Loucy (cell line): ENCODE data around the gene SPTB.

Source experiments
- H2AFZ ChIP-seq: fragments of 200-600 bp; sonication (generic); 2 replicates; pipeline ENCODE4 v1.6.0; 2016; ENCODE audit warnings: antibody characterized with exemption, mild to moderate bottlenecking, low read length, moderate library complexity
- H3F3A ChIP-seq: fragments of 200-600 bp; 2 replicates; pipeline ENCODE4 v1.6.0; 2016; ENCODE audit warnings: antibody characterized with exemption, low read depth, mild to moderate bottlenecking
- H3K27me3 ChIP-seq: fragments of 200-600 bp; sonication (generic); 2 replicates; pipeline ENCODE4 v1.6.1; 2014; ENCODE audit warnings: low read length, mild to moderate bottlenecking; ENCODE audit not compliant: insufficient read depth, poor library complexity, severe bottlenecking
- H3K36me3 ChIP-seq: fragments of 200-600 bp; sonication (generic); 2 replicates; pipeline ENCODE4 v1.6.1; 2016; ENCODE audit warnings: low read length; ENCODE audit not compliant: insufficient read depth
- H3K4me1 ChIP-seq: fragments of 200-600 bp; sonication (generic); 2 replicates; pipeline ENCODE4 v1.5.1; 2014; ENCODE audit warnings: low read length, mild to moderate bottlenecking; ENCODE audit not compliant: insufficient read depth, poor library complexity, severe bottlenecking
- H3K4me2 ChIP-seq: fragments of 200-600 bp; sonication (generic); 2 replicates; pipeline ENCODE4 v1.6.0; 2014; ENCODE audit warnings: antibody characterized with exemption, low read length, low read depth, mild to moderate bottlenecking; ENCODE audit not compliant: poor library complexity, severe bottlenecking
- H3K4me3 ChIP-seq: fragments of 200-600 bp; sonication (generic); 2 replicates; pipeline ENCODE4 v1.5.1; 2014; ENCODE audit warnings: low read length, mild to moderate bottlenecking, mixed read lengths; ENCODE audit not compliant: poor library complexity, severe bottlenecking
- H3K79me2 ChIP-seq: fragments of 200-600 bp; sonication (generic); 2 replicates; pipeline ENCODE4 v1.6.1; 2014; ENCODE audit warnings: low read length; ENCODE audit not compliant: insufficient read depth
- H3K9ac ChIP-seq: fragments of 200-600 bp; sonication (generic); 2 replicates; pipeline ENCODE4 v1.6.0; 2014; ENCODE audit warnings: mild to moderate bottlenecking, low read depth, low read length, moderate library complexity; ENCODE audit not compliant: poor library complexity, severe bottlenecking
- H3K9me2 ChIP-seq: fragments of 200-600 bp; sonication (generic); replicated peaks from 2 replicates; pipeline ENCODE4 v1.6.1; 2016; ENCODE audit warnings: low read depth, low read length, mixed read lengths
- H3K9me3 ChIP-seq: fragments of 200-600 bp; sonication (generic); 2 replicates; pipeline ENCODE4 v1.6.1; 2014; ENCODE audit warnings: mild to moderate bottlenecking, antibody characterized with exemption, low read length, low read depth; ENCODE audit not compliant: insufficient read depth
- H4K20me1 ChIP-seq: fragments of 200-600 bp; sonication (generic); 2 replicates; pipeline ENCODE4 v1.6.0; 2014; ENCODE audit warnings: antibody characterized with exemption, low read length, mild to moderate bottlenecking; ENCODE audit not compliant: insufficient read depth, poor library complexity, severe bottlenecking
- CTCF ChIP-seq: fragments of 200-600 bp; sonication (generic); conservative IDR thresholded peaks from 2 replicates; pipeline ENCODE4 v1.5.1; 2014; ENCODE audit warnings: mild to moderate bottlenecking, antibody characterized with exemption, low read length
- EZH2phosphoT487 ChIP-seq: fragments of 200-600 bp; IDR thresholded peaks from 2 replicates; pipeline ENCODE4 v1.6.1; 2018; ENCODE audit warnings: antibody characterized with exemption, mild to moderate bottlenecking, moderate library complexity, borderline replicate concordance

The SPTB gene

GRCh38 chr14:64741961-64742360 lies 137.7 kb downstream of the SPTB start:
- H3K27me3 ChIP-seq: no peaks in the 10 kb centered on the region
- H3K4me2 ChIP-seq: no peak overlapping the region
- no peaks in the 10 kb centered on the region for H3K9me3 ChIP-seq
- H3K36me3 ChIP-seq: peaks cover 71% of the 10 kb centered on the region; the same call in 1 of the 2 replicates
- H4K20me1 ChIP-seq: no peaks in the 10 kb centered on the region
- H3K79me2 ChIP-seq: no peaks in the 10 kb centered on the region
- no peaks in the 10 kb centered on the region for H3K4me1 ChIP-seq
- no peaks in the 10 kb centered on the region for H3K9me2 ChIP-seq
- no peaks in the 10 kb centered on the region for H3F3A ChIP-seq
- H3K9ac ChIP-seq: no peak overlapping the region
- no peak overlapping the region for H2AFZ ChIP-seq
- no peak overlapping the region for H3K4me3 ChIP-seq
- no peak for TF ChIP-seq EZH2phosphoT487
- TF ChIP-seq CTCF: no peak

- no peak overlapping the region for H3K4me2 ChIP-seq
- no peaks in the 10 kb centered on the region for H4K20me1 ChIP-seq
- no peaks in the 10 kb centered on the region for H3K4me1 ChIP-seq
- H3K9me3 ChIP-seq: no peaks in the 10 kb centered on the region
- H3K9ac ChIP-seq: no peak overlapping the region
- H3K4me3 ChIP-seq: no peak overlapping the region
- no peak overlapping the region for H2AFZ ChIP-seq
- peaks cover 78% of the 10 kb centered on the region; the same call in 1 of the 2 replicates for H3K36me3 ChIP-seq
- H3K9me2 ChIP-seq: no peaks in the 10 kb centered on the region
- H3F3A ChIP-seq: no peaks in the 10 kb centered on the region
- H3K27me3 ChIP-seq: no peaks in the 10 kb centered on the region
- no peak for TF ChIP-seq CTCF
- TF ChIP-seq EZH2phosphoT487: no peak
- no peaks in the 10 kb centered on the region for H3K79me2 ChIP-seq
These were observed 138.5 kb downstream of the SPTB start for GRCh38 chr14:64741200-64741599.

GRCh38 chr14:64738281-64738804 lies 141.4 kb downstream of the SPTB start:
- H3K4me1 ChIP-seq: peaks cover 8% of the 10 kb centered on the region
- no peak overlapping the region for H3K4me2 ChIP-seq
- H3K36me3 ChIP-seq: peaks cover 71% of the 10 kb centered on the region; the same call in 1 of the 2 replicates
- H3F3A ChIP-seq: no peaks in the 10 kb centered on the region
- H3K27me3 ChIP-seq: no peaks in the 10 kb centered on the region
- no peak for TF ChIP-seq EZH2phosphoT487
- no peak for TF ChIP-seq CTCF
- no peak overlapping the region for H3K9ac ChIP-seq
- H4K20me1 ChIP-seq: no peaks in the 10 kb centered on the region
- no peaks in the 10 kb centered on the region for H3K79me2 ChIP-seq
- no peaks in the 10 kb centered on the region for H3K9me2 ChIP-seq
- H3K9me3 ChIP-seq: no peaks in the 10 kb centered on the region
- no peak overlapping the region for H2AFZ ChIP-seq
- H3K4me3 ChIP-seq: no peak overlapping the region
